ENCODE measurements around the gene SCN1B.
"Not testable (repeated sequence)": the region's sequence is repeated elsewhere in the genome, so short reads cannot be mapped to it uniquely, and the experiment has no call there.

SCN1B gene

GRCh38 chr19:35000647-35001501, 29.4 kb upstream of the SCN1B start:
- peak; percentile 21 for DNase-seq (ENCODE audit: low read depth)

- DNase-seq (ENCODE audit: low read depth) = no peak
These were observed 28.2 kb upstream of the SCN1B start for GRCh38 chr19:35002037-35002535.

DNA sequence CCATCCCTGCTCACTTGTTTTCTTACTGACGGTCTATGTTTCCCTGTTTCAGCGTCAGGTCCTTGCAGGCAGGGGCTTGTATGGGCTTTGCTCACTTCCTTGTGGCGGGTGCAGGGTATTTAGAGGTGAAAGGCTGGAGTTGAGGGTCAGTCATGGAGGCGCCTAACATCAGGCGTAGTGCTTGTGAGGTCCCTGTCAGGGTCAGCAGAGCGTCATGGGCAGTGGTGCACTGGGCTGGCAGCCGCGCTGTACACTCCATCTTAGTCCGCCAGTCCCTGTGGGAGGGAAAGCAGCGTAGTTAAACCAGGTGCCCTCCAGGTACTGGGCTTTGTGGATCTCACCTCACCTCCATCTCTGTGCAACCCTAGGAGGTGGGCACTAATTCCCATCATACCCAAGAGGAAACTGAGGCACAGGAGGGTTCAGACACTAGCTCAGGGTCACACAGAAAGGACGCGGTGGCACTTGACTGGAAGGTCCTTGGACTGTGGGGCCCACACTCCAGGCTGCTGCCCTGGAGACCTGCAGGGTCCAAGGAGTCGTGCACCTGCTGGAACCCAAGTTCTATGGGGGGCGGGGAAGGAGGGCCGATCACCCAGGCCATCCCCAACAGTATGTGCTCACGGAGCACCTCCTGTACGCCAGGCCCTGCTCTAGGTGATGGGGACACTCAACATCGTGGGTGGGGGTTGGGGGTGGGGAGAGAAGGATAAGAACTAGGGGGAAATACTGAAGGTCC, 25.6 kb upstream of the SCN1B start:
- no peak for DNase-seq (ENCODE audit: low read depth)

DNA sequence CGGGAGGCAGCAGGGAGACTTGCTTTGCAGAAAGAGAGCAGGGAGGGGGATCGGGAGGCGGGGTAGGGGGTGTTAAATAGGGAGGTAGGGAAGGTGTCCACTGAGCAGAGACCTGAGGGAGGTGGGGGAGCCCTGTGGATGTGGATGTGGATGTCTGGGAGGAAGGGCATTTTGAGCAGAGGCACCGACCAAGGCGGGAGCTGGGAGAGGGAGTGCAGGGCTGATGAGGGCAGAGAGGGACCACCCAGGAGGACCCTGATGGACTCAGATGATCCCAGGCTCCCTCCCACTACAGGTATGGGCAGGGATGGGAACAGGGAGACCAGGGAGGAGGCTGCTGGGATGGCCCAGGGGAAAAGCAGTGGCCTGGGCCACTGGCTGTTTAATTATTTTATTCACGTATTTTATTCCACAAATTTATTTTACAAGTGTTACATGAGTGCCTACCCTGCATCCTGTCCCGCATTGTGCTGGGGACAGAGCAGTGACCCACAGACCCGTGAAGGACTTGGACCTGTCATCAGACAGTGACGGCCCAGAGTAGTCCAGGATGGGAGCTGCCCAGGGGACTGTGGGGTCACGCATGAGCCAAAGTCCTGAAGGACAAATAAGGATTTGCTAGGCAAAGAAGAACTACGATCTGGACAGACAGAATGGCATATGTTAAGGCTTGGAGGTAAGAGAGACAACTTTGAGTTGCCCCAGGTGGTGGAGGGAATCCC, 24.9 kb upstream of the SCN1B start:
- DNase-seq (ENCODE audit: low read depth) = no peak

DNA sequence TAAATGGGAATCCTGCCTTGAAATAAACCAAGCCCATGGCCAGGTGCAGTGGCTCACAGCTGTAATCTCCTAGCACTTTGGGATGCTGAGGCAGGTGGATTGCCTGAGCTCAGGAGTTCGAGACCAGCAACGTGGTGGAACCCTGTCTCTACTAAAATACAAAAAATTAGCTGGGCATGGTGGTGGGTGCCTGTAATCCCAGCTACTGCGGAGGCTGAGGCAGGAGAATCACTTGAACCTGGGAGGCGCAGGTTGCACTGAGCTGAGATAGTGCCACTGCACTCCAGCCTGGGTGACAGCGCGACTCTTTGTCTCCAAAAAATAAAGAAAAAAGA, 24.3 kb upstream of the SCN1B start:
- not testable (repeated sequence) for DNase-seq (ENCODE audit: low read depth)

DNA sequence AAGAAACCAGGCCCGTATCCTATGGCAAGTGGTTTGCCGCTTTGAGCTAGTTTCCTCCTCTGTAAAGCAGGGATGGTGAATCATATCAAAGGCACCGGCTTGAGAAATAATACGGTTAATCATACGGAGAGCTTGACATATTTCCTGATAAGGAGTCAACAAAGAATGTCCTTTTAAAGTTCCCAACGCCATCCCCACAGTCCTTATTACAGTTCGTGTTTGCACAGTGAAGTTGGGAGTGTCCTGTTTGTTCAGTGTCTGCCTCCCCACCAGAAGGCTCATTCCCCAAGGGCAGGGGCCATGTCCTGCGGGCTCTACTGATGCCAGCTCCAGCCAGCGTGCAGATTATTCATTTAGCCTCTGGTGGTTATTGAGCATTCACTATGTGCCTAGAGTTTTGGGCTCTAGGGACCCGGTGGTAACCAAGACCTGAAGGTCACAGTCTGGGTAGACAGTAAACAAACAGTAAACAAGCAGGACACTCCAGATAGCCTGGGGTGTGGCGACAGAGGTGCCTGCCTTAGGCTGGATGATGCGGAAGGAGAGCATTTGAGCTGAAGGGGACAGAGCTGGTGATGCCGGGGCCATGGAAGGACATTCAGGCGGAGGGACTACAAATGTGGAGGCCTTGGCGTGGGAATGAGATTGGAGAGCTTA, 23.8 kb upstream of the SCN1B start:
- DNase-seq (ENCODE audit: low read depth) = no peak

DNA sequence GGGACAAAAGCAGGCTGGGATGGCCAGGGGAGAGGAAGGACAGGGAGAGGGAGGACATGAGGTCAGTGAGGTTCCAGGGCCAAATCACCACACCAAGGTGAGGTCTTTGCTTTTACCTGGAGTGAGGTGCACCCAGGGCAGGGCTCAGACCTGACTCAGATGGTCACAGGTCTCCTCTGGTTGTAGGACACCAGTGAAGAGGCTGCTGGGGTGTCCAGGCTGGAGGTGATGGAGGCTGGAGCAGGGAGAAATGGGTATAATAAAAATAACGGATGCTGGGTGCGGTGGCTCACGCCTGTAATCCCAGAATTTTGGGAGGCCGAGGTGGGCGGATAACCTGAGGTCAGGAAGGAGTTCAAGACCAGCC, 23.3 kb upstream of the SCN1B start:
- no peak for DNase-seq (ENCODE audit: low read depth)

GRCh38 chr19:35007427-35007826, 22.8 kb upstream of the SCN1B start:
- DNase-seq (ENCODE audit: low read depth) = not testable (repeated sequence)

DNA sequence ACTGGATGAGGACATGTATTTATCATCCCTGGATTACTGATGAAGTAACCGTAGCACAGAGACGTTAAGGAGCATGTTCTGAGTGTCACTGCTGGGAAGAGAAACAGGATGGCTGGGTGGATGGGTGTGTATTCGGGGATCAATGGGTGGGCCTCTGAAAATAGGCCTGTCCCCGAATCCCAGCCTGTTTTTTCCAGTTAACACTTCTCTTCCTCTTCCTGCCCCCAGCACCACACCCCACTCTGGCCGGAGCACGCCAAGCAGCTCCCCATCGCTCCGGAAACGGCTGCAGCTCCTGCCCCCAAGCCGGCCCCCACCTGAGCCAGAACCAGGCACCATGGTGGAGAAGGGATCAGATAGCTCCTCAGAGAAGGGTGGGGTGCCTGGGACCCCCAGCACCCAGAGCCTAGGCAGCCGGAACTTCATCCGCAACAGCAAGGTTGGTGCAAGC, 21.4 kb upstream of the SCN1B start:
- no peak for DNase-seq (ENCODE audit: low read depth)

GRCh38 chr19:35009424-35010415, 20.6 kb upstream of the SCN1B start:
- DNase-seq (ENCODE audit: low read depth) = no peak

DNA sequence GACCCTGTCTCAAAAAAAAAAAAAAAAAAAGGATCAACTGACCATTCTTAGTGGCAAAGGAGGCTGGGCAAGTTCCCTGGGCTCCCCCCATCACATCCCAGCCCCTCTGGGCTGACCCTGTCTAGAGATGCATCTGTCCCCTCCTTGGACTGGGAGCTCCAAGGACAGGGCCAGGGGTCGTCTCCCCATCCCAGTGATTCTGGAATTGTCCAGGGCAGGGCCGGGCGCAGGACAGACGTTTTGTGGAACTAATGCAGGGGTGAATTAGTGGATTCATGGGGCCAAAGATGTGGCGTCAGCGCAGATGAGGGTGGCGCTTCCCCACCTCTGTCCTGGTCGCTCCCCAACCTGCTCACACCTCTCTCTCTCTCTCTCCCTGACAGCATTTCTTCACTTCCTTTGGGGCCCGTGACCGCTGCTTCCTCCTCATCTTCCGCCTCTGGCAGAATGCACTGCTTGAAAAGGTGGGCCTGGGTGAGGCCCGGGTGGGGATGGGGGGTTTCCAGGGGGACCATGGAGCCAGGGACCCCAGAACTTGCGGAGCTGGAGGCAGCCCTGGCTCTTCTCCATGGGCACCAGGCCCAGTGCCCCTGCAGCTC, 19.1 kb upstream of the SCN1B start:
- DNase-seq (ENCODE audit: low read depth) = no peak

DNA sequence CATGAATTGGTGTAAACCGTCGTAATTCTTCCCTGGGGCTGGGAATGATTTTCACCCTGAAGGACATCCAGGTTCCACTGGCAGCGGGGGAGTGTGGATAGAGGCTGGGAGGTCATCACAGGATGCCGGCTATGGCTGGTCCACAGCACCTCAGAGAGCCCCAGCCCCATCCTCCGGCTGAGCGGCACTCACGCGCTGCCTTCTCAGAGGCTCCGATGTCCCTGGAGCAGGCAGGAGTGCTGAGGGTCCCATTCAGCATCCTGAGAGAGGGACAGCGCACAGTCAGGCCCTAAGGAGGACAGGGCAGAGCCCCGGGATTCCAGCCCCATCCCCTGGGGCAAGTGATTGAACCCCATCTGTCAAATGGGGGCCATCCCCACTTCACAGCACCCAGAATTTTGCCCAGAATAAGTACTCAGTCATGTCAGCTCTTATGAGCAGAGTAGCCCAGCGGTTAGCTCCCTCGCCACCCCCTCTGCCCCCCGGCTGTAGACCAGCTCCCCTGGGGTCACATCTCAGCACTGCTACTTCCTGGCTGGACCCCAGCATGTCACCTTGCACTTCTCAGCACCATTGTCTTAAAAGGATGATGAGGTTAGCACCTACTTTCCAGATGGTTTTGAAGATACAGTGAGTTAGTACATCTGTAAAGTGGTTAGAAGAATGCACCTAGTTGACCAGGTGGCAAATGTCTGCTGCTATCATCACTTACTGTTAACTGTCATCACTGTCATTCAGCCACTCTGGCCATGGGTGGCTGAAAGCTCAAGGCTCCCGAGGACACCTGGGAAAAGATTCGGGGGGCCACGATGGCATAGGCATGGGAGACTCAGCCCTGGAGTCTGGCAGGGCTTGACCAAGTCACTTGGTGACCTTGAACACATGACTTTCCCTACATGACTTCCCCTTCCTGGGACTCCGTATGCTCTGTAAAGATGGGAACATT, 18.3 kb upstream of the SCN1B start:
- DNase-seq (ENCODE audit: low read depth) = no peak

DNA sequence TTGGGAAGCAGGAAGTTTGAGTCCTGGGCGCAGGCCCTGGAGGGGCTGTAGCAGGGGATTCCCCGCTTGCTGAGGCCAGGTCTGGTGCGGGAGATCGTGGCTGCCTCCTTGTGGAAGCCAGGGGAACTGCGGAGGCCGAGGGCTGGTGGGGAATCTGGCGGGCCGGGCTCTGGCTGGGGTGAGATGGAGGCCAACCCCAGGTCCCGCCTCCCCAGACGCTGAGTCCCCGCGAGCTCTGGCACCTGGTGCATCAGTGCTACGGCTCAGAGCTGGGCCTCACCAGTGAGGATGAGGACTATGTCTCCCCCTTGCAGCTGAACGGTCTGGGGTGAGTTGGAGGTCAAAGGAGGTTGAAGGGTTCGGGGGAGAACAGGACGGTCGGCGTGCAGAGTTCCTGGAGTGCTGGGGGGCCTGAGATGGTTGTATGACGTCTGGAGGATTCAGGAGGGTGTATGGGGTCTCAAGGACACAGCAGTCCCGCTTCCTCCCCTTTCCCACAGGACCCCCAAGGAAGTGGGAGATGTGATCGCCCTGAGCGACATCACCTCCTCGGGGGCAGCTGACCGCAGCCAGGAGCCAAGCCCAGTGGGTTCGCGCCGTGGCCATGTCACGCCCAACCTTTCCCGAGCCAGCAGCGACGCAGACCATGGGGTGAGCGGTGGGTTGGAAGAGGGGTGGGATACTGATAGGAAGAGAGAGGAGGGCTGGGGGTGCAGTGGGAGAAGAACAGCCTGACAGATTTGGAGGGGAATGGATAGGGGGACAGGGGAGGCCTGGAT, 17.0 kb upstream of the SCN1B start:
- DNase-seq (ENCODE audit: low read depth) = peak; percentile 34

DNA sequence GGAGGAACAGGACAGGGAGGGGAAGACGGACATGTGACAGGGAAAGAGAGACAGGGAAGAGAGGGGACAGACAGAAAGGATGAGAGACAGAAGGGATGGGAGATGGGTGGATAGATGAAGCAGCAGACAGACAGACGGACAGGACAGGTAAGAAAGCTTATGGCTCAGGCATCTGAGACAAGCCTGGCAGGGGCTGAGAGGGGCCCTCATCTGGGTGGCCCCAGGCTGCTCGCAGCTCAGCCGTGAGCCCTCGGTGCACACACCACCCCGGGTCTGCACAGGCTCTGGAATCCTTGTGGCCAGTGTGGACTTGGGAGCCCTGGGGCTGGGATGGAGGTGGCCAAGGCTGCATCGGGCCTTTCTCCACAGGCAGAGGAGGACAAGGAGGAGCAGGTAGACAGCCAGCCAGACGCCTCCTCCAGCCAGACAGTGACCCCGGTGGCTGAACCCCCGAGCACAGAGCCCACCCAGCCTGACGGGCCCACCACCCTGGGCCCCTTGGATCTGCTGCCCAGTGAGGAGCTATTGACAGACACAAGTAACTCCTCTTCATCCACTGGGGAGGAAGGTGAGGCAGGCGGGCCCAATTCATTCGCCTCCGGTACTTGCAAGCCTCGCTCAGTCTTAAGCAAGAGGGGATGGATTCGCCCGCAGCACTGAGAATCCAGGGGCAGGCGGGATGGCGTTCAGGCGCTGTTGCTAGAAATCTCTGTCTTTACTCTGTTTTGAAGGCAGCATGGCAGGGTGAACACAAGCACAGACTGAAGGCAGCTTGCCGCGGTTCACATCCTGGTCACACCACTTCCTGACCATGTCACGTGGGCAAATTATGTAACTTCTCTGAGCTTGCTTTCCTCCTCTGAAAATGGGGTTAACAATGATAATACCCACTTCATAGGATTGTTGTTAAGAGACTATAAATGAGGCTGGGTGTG, 16.2 kb upstream of the SCN1B start:
- no peak for DNase-seq (ENCODE audit: low read depth)

DNA sequence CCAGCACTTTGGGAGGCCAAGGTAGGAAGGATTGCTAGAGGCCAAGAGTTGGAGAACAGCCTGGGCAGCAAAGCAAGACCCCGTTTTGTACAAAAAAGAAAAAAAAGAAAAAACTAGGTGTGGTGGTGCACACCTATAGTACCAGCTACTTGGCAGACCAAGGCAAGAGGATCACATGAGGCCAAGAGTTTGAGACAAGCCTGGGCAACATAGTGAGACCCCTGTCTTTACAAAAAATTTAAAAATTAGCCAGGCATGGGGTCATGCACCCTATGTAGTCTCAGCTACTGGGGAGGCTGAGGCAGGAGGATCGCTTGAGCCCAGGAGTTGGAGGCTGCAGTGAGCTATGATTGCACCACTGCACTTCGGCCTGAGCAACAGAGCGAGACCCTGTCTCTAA, 15.5 kb upstream of the SCN1B start:
- DNase-seq (ENCODE audit: low read depth) = not testable (repeated sequence)

GRCh38 chr19:35015270-35015953, 14.9 kb upstream of the SCN1B start:
- no peak for DNase-seq (ENCODE audit: low read depth)

GRCh38 chr19:35015954-35016351, 14.3 kb upstream of the SCN1B start:
- DNase-seq (ENCODE audit: low read depth) = no peak
